Smooth muscle cell of the brain vasculature (primary cell): Measurements from ENCODE around the gene ZNHIT3.
"Not testable (repeated sequence)": the region's sequence is repeated elsewhere in the genome, so short reads cannot be mapped to it uniquely, and the experiment has no call there.

Experiments
- DNase-seq: peaks from one replicate; pipeline ENCODE4 v3.0.0-alpha.2; 2012; ENCODE audit warnings: low read depth, low spot score

The ZNHIT3 gene

DNA sequence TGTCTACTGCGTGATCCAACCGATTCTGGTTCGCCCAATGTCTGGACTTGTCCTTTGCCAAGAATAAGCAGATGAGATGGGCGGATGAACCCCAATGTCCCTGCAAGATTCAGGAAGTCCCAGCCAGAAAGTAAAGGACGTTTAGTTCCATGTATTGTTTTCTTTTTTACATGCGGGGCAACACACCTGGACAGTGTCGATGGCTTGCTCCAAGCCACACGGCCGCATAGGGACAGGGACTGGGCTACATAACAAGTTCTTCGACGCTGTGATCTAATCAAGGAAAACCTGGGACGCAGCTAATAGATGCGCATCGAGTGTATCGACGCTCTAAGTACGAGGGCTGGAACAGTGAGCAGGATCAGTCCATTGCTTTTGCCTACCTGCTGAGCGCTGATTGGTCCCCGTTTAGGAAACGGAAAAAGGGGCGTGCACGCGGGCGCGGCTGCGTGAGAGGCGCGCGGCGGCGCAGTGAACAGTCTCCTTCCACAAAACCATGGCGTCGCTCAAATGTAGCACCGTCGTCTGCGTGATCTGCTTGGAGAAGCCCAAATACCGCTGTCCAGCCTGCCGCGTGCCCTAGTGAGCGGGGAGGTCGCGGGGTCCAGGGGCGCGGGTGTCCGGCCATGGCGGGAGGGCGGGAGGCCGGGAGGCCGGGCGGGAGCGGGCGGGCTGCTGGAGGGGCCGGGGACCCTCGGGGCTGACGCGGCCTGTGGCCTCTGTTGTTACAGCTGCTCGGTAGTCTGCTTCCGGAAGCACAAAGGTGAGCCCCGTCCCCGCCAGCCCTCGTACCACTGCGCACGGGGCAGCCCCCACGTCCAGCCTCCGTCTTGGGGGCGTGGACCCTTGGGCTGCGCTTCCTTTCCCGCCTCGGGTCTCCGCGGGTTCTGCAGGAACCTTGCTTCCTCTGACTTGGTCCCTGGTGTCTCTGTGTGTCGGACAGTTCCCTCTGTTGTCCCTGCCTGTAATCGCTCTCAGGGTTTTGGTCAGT lies at the start of gene ZNHIT3:
TSS of gene ZNHIT3 (plus strand) at position 478 of the 991 bp plus-strand sequence. CDS start at position 497, 19 bp downstream.
- DNase-seq = peak; percentile 77

- not testable (repeated sequence) for DNase-seq
Measured at GRCh38 chr17:36441792-36442191, 44.7 kb upstream of the ZNHIT3 start.

GRCh38 chr17:36443777-36444176 lies 42.7 kb upstream of the ZNHIT3 start:
- DNase-seq = no peak

DNA sequence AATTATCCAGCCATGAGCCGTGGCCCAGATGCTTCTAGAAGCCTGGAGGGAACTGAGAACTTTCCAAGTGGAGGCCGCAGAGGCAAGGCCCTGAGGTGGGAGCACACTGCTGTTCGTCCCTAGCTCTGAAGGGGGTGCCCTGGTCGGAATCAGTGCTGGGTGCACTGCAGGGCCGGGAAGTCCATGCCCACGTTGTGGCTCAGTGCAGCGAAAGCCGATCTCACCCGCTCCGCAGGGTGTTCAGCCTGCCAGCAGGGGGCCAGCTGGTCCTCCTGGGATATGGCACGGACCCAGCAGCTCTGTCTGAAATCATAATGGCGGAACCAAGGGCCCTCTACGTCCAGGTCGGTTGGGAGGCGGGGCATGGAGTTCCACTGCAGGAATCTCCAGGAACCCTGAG lies 36.5 kb upstream of the ZNHIT3 start:
- not testable (repeated sequence) for DNase-seq

DNA sequence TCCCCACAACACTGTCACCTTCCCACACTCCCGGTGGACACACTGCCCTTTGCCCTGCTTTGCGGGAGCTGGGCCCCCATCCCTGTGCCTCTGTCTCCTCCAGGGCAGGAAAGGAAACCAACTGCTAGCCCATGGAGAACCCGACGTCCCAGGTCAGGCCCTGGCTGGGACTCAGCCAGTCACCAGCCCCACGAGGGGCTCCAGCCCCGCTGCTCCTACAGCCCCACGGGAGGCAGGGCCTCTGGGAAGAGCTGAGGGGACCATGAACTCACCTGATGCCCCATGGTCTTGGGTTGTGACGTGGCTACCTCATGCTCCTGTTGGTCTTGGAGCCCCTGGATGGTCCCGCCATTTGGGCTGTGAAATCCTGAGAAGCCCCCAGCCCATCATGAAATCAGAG lies 33.6 kb upstream of the ZNHIT3 start:
- not testable (repeated sequence) for DNase-seq

GRCh38 chr17:36457701-36458100 lies 28.8 kb upstream of the ZNHIT3 start:
- not testable (repeated sequence) for DNase-seq

GRCh38 chr17:36459045-36459444 lies 27.4 kb upstream of the ZNHIT3 start:
- DNase-seq = no peak

DNA sequence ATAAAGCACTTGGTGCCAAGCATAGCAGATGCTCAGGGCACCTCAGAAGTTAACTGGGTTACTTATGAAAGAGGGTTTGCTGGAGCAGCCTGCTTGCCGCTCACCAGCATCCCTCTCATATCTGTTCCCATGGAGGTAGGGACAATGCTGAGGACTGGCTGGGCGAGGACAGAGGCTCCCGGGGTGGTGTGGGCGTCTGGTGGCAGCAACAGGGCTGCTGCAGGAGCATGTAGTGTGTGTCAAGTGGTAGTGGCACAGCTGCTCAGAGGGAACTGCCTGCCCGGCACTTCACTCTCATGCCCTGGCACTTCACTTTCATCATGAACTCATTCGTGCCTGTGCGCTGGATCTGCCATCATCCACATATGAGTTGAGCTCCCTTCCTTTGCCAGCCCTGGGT lies 26.9 kb upstream of the ZNHIT3 start:
- no peak for DNase-seq

- no peak for DNase-seq
Measured at GRCh38 chr17:36460265-36460937, 26.1 kb upstream of the ZNHIT3 start.

DNA sequence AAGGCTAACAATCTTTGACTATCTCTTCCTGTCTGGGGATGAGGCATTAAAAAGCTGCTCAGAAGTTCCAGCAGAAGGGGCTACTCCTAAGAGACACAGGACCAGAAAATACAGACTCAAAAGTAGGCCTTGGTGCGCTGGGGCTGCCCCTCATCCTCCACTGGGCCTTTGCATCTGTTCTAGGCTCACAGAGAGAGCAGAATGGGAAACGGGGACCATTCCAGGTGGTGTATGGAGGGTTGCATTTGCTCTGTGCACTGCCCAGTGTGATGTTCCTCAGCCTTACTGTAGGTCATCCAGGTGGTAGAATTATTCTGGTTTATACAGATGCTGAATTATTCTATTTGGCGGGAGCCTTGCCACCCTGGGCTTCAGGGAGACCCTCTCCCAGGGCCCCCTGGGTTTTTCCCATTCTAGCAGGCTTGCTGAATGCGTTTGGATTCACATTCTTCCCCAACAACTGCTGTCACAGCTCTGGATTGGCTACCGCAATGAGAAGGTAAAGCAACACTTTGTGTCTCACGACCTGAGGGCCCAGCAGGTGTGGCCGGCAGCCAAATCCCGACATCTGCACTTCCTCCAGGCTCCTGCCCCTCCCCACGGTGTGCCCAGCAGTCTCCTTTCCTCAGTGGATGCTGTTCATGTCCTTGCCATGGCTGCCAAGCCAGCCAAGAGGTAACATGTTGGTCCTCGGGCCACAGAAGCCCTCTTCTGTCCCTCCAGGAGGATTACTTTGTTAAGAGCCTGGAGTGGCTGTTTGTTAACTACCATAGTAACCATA lies 25.0 kb upstream of the ZNHIT3 start:
- DNase-seq = no peak

- DNase-seq = no peak
Measured at GRCh38 chr17:36463916-36464764, 22.3 kb upstream of the ZNHIT3 start.

DNA sequence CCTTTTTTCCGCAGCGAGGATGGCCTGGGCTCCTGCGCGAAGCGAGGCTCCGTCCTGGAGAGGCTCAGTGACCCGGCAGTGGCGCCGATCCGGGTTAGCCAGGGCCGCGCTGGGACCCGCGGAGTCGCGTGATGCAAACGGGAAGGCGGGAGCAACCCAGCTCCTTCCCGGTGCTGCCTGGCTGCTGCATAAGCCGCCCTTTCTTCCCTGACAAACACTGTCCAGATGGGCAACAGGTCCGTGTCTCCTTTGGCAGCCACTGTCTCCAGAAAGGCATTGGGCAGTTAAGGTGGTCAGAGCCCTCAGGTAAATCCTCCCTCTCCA lies 21.8 kb upstream of the ZNHIT3 start:
- DNase-seq = no peak

- no peak for DNase-seq
Measured at GRCh38 chr17:36468903-36469635, 17.4 kb upstream of the ZNHIT3 start.

GRCh38 chr17:36469733-36470132 lies 16.7 kb upstream of the ZNHIT3 start:
- no peak for DNase-seq

DNA sequence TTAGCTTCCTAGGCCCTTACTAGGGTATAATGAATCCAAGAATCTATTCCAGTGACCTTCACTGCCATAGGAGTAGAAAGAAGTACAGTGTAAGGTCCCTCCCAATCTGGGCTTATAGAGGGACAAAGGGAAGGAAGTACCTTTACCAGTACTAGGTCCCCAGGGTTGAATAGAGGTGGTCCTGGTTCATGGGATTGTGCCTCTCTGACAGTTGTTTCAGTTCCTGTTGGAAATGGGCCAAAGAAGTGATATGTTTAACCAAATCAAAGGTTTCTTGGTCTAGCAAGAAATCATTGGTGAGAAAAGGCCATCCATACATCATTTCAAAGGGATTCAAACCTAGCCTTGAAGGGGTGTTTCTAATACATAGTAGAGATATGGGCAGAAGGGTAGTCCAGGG lies 16.0 kb upstream of the ZNHIT3 start:
- DNase-seq = no peak

DNA sequence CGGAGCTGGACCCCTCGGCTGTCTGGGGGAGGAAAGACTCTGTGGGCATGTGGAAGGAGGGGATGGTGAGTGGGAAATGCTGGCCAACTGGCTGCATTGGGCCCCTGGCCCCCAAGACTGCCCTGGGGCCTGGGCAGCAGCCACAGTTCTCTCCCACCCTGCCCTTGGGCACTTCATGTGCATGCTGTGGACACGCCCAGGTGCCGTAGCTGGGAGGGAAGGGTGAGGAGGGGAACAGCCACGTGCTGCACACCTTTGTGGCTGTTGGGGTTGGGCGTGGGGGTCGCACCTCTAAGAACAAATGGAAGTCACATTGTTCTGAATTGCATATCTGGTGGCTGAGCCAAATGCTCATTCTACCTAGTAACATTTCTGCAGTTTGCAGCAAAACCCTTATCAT lies 11.9 kb upstream of the ZNHIT3 start:
- DNase-seq = no peak

- DNase-seq = no peak
Measured at GRCh38 chr17:36475346-36475970, 11.0 kb upstream of the ZNHIT3 start.

GRCh38 chr17:36481829-36482228 lies 4.7 kb upstream of the ZNHIT3 start:
- no peak for DNase-seq

DNA sequence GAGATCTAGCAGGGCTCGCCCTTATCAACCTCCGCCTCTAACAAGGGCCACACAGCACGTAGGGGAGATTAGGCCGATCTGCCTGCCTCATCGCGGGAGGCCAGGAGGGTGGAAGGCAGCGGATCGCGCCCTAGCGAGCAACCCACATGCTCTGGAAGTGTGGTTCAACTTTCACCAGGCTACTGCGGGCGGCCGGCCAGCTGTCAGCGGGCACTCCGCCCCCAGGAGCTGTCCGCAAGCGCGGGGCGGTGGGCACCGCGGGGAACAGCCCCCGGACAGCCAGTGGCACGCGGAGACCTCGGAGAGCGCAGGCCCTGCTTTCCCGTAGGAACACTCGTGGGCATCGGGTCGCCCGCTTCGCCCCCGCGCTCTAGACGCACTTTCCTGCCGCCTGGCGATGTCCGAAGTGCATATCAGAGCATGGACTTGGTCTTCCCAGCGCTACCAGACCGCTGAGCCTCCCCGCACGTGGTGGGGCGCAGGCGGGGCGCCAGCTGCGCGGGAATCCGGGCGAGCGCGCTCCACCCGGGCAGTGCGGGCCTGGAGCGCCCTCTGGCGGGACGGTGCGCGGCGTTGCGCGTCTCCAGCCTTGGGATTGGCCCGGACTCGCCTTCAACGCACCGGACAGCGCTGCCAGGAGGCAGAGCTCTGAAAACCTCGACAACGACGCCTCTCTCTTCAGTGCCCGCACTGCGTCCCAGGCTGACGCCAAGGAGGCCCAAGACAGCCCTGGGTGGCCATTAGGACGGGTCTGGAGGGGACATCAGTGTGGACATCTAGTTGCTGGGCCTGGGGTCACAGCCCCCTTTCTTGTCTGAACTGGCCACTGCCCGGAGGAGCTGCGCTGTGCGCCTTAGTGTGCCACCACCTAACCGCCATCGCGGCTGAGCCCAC lies 3.6 kb upstream of the ZNHIT3 start:
- DNase-seq = peak; percentile 28
